ENCODE measurements around the gene OSCAR.

OSCAR gene

DNA sequence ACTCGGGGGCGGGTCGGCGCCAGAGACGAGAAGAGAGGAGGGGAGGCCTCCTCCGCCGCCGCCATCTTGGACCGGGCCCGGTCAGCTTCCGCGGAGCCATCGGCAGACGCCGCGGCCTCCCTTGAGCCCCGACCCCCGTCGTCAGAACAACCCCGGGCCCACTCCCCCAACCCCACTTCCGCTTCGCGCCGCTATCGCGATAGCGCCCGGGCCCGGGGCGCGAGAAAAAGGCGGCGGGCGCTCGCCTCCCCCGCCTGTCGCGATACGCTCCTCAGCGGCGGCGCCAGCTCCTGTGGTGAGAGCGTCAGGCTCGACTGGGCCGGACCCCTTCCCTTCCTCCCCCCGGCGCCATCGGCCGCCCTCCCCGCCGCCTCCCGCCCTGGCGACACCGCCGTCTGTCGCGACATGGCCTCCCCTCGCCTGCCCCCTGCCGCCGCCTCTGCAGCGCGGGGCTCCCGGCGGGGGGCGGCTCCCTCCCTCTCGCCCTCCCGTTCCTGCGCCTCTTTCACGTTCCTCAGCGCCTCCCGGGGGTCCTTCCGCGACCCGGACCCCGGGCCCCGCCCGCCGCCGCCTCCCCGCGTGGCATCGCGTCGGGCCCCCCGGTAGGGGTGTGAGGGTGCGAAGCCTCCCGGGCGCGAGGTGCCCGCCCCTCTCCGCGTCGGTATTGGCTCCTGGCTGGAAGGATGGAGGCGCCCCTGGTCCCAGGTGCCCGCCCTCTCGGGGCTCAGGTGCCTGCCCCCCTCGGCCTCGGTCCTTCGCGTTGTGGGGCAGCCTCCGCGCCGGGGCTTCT is 37.3 kb upstream of the OSCAR start, which contains the start of gene CNOT3:
CNOT3 (plus strand) TSS at position 64 of the 790 bp plus-strand sequence. CDS start 5,217 bp downstream, outside the sequence.
- H3K9ac ChIP-seq, result peak within 1 kb of the TSS; percentile 95 to 100 (median 99)
- H4K20me1 ChIP-seq, result peaks cover 44 to 51% (median 46%) of the 10 kb centered on the region in 11 experiments
- H3K36me3 ChIP-seq, result peaks cover 24 to 48% (median 41%) of the 10 kb centered on the region in 11 experiments
- TF ChIP-seq Cebpa-rat (IDR thresholded peaks at IDR 0.05), result no peak
- peak within 1 kb of the TSS; percentile 92 to 100 (median 98) for H3K4me2 ChIP-seq
- H3K4me3 ChIP-seq, result peak within 1 kb of the TSS; percentile 83 to 96 (median 92)
- no peaks in the 10 kb centered on the region for H3K27me3 ChIP-seq
- H3K9me3 ChIP-seq (replicated peaks in 1 of 11), result no peaks in the 10 kb centered on the region
- peaks cover 39 to 49% (median 45%) of the 10 kb centered on the region in 10 experiments for H3K4me1 ChIP-seq
- peak within 1 kb of the TSS; percentile 97 to 100 (median 99) for H3K27ac ChIP-seq

GRCh38 chr19:54136864-54137698 is 36.5 kb upstream of the OSCAR start:
- TF ChIP-seq Cebpa-rat (IDR thresholded peaks at IDR 0.05), result no peak
- peaks cover 39 to 49% (median 45%) of the 10 kb centered on the region in 10 experiments for H3K4me1 ChIP-seq
- H4K20me1 ChIP-seq, result peaks cover 36 to 43% (median 38%) of the 10 kb centered on the region in 11 experiments
- H3K9ac ChIP-seq, result peak overlapping the region; percentile 95 to 100 (median 99)
- H3K36me3 ChIP-seq, result peaks cover 19 to 48% (median 37%) of the 10 kb centered on the region in 11 experiments
- no peaks in the 10 kb centered on the region for H3K27me3 ChIP-seq
- H3K4me3 ChIP-seq, result peak overlapping the region; percentile 83 to 96 (median 92)
- no peaks in the 10 kb centered on the region for H3K9me3 ChIP-seq (replicated peaks in 1 of 11)
- H3K4me2 ChIP-seq, result peak overlapping the region; percentile 91 to 98 (median 94)
- peak overlapping the region; percentile 97 to 100 (median 99) for H3K27ac ChIP-seq

- H3K9me3 ChIP-seq (replicated peaks in 1 of 11), result no peaks in the 10 kb centered on the region
- H3K27me3 ChIP-seq, result no peaks in the 10 kb centered on the region
- peaks cover 28 to 41% (median 31%) of the 10 kb centered on the region in 11 experiments for H4K20me1 ChIP-seq
- TF ChIP-seq Cebpa-rat (IDR thresholded peaks at IDR 0.05), result no peak
- peak overlapping the region; percentile 91 to 98 (median 94) for H3K4me2 ChIP-seq
- peaks cover 39 to 44% (median 40%) of the 10 kb centered on the region in 10 experiments for H3K4me1 ChIP-seq
- H3K9ac ChIP-seq, result peak overlapping the region; percentile 33 to 75 (median 65); a peak in 20 of 22 replicates
- H3K4me3 ChIP-seq, result peak overlapping the region; percentile 50 to 72 (median 62)
- H3K27ac ChIP-seq, result peak overlapping the region in 8 of 11 experiments; percentile 2 to 54 (median 30); a peak in 13 of 22 replicates
- H3K36me3 ChIP-seq, result peaks cover 19 to 48% (median 37%) of the 10 kb centered on the region in 11 experiments
Observed at GRCh38 chr19:54136086-54136863, 35.7 kb upstream of the OSCAR start.

DNA sequence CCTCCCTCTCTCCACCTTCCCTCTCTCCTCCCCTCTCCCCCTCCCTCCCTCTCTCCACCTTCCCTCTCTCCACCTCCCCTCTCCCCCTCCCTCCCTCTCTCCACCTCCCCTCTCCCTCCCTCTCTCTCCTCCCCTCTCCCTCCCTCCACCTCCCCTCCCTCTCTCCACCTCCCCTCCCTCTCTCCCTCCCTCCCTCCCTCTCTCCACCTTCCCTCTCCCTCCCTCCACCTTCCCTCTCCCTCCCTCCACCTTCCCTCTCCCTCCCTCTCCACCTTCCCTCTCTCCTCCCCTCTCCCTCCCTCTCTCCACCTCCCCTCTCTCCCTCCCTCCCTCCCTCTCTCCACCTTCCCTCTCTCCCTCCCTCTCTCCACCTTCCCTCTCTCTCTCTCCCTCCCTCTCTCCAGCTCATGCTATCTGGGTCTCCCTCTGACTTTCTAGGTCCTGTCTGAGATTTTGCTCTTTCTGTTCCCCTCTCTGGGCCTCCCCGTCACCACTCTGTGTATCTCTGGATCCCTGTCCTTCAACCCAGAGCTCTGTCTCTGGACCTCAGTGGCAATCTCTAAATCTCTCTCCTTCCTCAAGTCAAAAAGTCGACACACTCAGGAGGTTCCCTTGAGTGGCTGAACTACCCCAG is 33.5 kb upstream of the OSCAR start:
- no peak overlapping the region for H3K9ac ChIP-seq
- peaks cover 17 to 23% (median 19%) of the 10 kb centered on the region in 10 experiments for H3K4me1 ChIP-seq
- H3K4me3 ChIP-seq, result no peak overlapping the region
- no peak overlapping the region for H3K27ac ChIP-seq
- peaks cover 27 to 48% (median 37%) of the 10 kb centered on the region in 11 experiments for H3K36me3 ChIP-seq
- no peaks in the 10 kb centered on the region for H3K27me3 ChIP-seq
- TF ChIP-seq Cebpa-rat (IDR thresholded peaks at IDR 0.05), result no peak
- H3K4me2 ChIP-seq, result no peak overlapping the region
- no peaks in the 10 kb centered on the region for H3K9me3 ChIP-seq (replicated peaks in 1 of 11)
- H4K20me1 ChIP-seq, result peaks cover 6 to 25% (median 9%) of the 10 kb centered on the region in 11 experiments; a peak in 19 of 22 replicates

GRCh38 chr19:54133312-54133956 is 32.8 kb upstream of the OSCAR start:
- Histone ChIP-seq H3K9ac (no peak overlapping the region; a peak in 1 of 22 replicates), H3K4me3 (no peak overlapping the region), H3K4me1 (peaks cover 11 to 17% (median 13%) of the 10 kb centered on the region in 10 experiments), H4K20me1 (peaks cover 0 to 18% (median 3%) of the 10 kb centered on the region in 11 experiments; a peak in 15 of 22 replicates), H3K36me3 (peaks cover 32 to 50% (median 41%) of the 10 kb centered on the region in 11 experiments), H3K27ac (no peak overlapping the region), H3K27me3 (no peaks in the 10 kb centered on the region), H3K9me3 (replicated peaks in 1 of 11) (no peaks in the 10 kb centered on the region), H3K4me2 (no peak overlapping the region)
- TF ChIP-seq Cebpa-rat (IDR thresholded peaks at IDR 0.05), result no peak

- no peaks in the 10 kb centered on the region for H3K9me3 ChIP-seq (replicated peaks in 1 of 11)
- no peaks in the 10 kb centered on the region for H3K4me1 ChIP-seq
- H3K9ac ChIP-seq, result no peak overlapping the region
- H4K20me1 ChIP-seq, result peaks cover 0 to 36% (median 0%) of the 10 kb centered on the region in 11 experiments; a peak in 5 of 22 replicates
- H3K4me2 ChIP-seq, result no peak overlapping the region
- no peak overlapping the region for H3K27ac ChIP-seq
- TF ChIP-seq Cebpa-rat (IDR thresholded peaks at IDR 0.05), result no peak
- H3K36me3 ChIP-seq, result peaks cover 69 to 89% (median 77%) of the 10 kb centered on the region in 11 experiments
- H3K4me3 ChIP-seq, result no peak overlapping the region
- H3K27me3 ChIP-seq, result no peaks in the 10 kb centered on the region
Observed at GRCh38 chr19:54129617-54129996, 29.0 kb upstream of the OSCAR start.

GRCh38 chr19:54128796-54129616 is 28.4 kb upstream of the OSCAR start:
- no peak for TF ChIP-seq Cebpa-rat (IDR thresholded peaks at IDR 0.05)
- Histone ChIP-seq H3K9ac (no peak overlapping the region; a peak in 1 of 22 replicates), H3K4me1 (no peaks in the 10 kb centered on the region), H3K9me3 (replicated peaks in 1 of 11) (no peaks in the 10 kb centered on the region), H3K36me3 (peaks cover 75 to 95% (median 83%) of the 10 kb centered on the region in 11 experiments), H4K20me1 (peaks cover 0 to 42% (median 0%) of the 10 kb centered on the region in 11 experiments; a peak in 5 of 22 replicates), H3K4me2 (no peak overlapping the region), H3K4me3 (no peak overlapping the region), H3K27me3 (no peaks in the 10 kb centered on the region), H3K27ac (no peak overlapping the region)

All from BLaER1 treated with 17β-estradiol and CSF1 and Interleukin-3, amounts not matched to agents 10 nM and 100 nM (cell line).